ENCODE results near the gene SFSWAP.
A peak's percentile ranks its signal among the peaks of the same experiment; 100 is the strongest.

The SFSWAP gene

GRCh38 chr12:131711551-131712205, 788 bp downstream of the SFSWAP start:
- no peak overlapping the region for H3K4ac ChIP-seq (ENCODE audit: low read length)
- peak overlapping the region; percentile 87 to 99 for H3K4me3 ChIP-seq (ENCODE audit: low read length in 2 of 2)
- peak overlapping the region; percentile 24 for H4K91ac ChIP-seq (ENCODE audit: low read depth, low read length, poor library complexity)
- H3K23ac ChIP-seq (ENCODE audit: low read depth, low read length, poor library complexity): peak overlapping the region; percentile 56
- no peaks in the 10 kb centered on the region for H3K27me3 ChIP-seq (ENCODE audit: control insufficient read depth in 3 of 3, insufficient read depth in 3 of 3, low read depth in 1 of 3, low read length in 3 of 3)
- H3K27ac ChIP-seq (replicated peaks; ENCODE audit: low read length): no peak overlapping the region
- peaks cover 9 to 11% of the 10 kb centered on the region in 2 donors for H3K4me1 ChIP-seq (ENCODE audit: control insufficient read depth in 2 of 2, insufficient read depth in 1 of 2, low read depth in 1 of 2, low read length in 2 of 2)
- H4K8ac ChIP-seq (ENCODE audit: low read depth, low read length): peak overlapping the region; percentile 99
- peaks cover 0 to 11% of the 10 kb centered on the region in 2 donors for H3K9me3 ChIP-seq (replicated peaks in 1 of 2; ENCODE audit: control insufficient read depth in 2 of 2, insufficient read depth in 1 of 2, low read depth in 1 of 2, low read length in 2 of 2)
- no peak overlapping the region for H2BK15ac ChIP-seq (ENCODE audit: low read length)
- H2AK5ac ChIP-seq (ENCODE audit: low read depth, low read length): peak overlapping the region; percentile 90
- no peak for DNase-seq (ENCODE audit: low spot score)
- H3K36me3 ChIP-seq (replicated peaks in 1 of 2; ENCODE audit: control insufficient read depth in 2 of 2, insufficient read depth in 2 of 2, low read length in 2 of 2): peaks cover 16 to 37% of the 10 kb centered on the region in 2 donors
- H2AFZ ChIP-seq (ENCODE audit: low read length): peak overlapping the region; percentile 96
- H2BK120ac ChIP-seq (ENCODE audit: low read depth, low read length): no peak overlapping the region
- H3K79me1 ChIP-seq (ENCODE audit: low read depth, low read length): peaks cover 6% of the 10 kb centered on the region
- no peak overlapping the region for H2BK12ac ChIP-seq (ENCODE audit: low read length)
- H3K14ac ChIP-seq (ENCODE audit: low read length): no peak overlapping the region
- H3K9ac ChIP-seq (ENCODE audit: low read depth, low read length, poor library complexity): peak overlapping the region; percentile 95
- WGBS, 2 donors (ENCODE audit: extremely low coverage in 2 of 2, insufficient read length in 2 of 2, insufficient replicate concordance in 1 of 2): no CpG with 5 or more reads among the region's 37 CpGs
- no peak overlapping the region for H2BK5ac ChIP-seq (ENCODE audit: low read length)
- peak overlapping the region; percentile 97 for H3K4me2 ChIP-seq (ENCODE audit: insufficient read depth, low read length, poor library complexity, severe bottlenecking)
- peak overlapping the region; percentile 30 for H3K18ac ChIP-seq (ENCODE audit: low read length)

GRCh38 chr12:131713349-131713748, 2.5 kb downstream of the SFSWAP start:
- DNase-seq (ENCODE audit: low spot score): no peak
- no peak overlapping the region for H2AFZ ChIP-seq (ENCODE audit: low read length)

DNA sequence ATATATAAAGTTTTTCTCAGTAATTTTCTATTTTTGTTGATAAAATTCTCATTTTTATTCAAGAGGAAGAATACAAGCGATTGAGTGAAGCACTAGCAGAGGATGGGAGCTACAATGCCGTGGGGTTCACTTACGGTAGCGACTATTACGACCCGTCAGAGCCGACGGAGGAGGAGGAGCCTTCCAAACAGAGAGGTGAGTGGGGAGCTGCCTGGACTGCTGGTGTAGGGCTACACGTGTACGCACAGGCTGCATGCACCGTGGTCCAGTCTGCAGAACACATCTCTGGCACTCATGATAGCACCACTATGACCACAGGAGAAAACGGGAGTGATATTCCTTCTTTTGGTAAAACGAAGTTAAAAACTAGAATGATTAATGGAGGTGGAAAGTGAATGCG, 3.9 kb downstream of the SFSWAP start:
- H3K79me1 ChIP-seq (ENCODE audit: low read depth, low read length): peaks cover 6% of the 10 kb centered on the region
- peaks cover 0 to 2% of the 10 kb centered on the region in 2 donors for H3K9me3 ChIP-seq (replicated peaks in 1 of 2; ENCODE audit: control insufficient read depth in 2 of 2, insufficient read depth in 1 of 2, low read depth in 1 of 2, low read length in 2 of 2)
- no peak overlapping the region for H3K27ac ChIP-seq (replicated peaks; ENCODE audit: low read length)
- no peak overlapping the region for H3K14ac ChIP-seq (ENCODE audit: low read length)
- no peak overlapping the region for H2AFZ ChIP-seq (ENCODE audit: low read length)
- no peak overlapping the region for H3K18ac ChIP-seq (ENCODE audit: low read length)
- H2BK120ac ChIP-seq (ENCODE audit: low read depth, low read length): no peak overlapping the region
- H3K4me2 ChIP-seq (ENCODE audit: insufficient read depth, low read length, poor library complexity, severe bottlenecking): no peak overlapping the region
- H2BK12ac ChIP-seq (ENCODE audit: low read length): no peak overlapping the region
- no peak overlapping the region for H3K23ac ChIP-seq (ENCODE audit: low read depth, low read length, poor library complexity)
- H3K4me1 ChIP-seq (ENCODE audit: control insufficient read depth in 2 of 2, insufficient read depth in 1 of 2, low read depth in 1 of 2, low read length in 2 of 2): peaks cover 9 to 11% of the 10 kb centered on the region in 2 donors
- peaks cover 25 to 68% of the 10 kb centered on the region in 2 donors for H3K36me3 ChIP-seq (replicated peaks in 1 of 2; ENCODE audit: control insufficient read depth in 2 of 2, insufficient read depth in 2 of 2, low read length in 2 of 2)
- no peak overlapping the region for H3K9ac ChIP-seq (ENCODE audit: low read depth, low read length, poor library complexity)
- no peak overlapping the region for H4K8ac ChIP-seq (ENCODE audit: low read depth, low read length)
- no peak for DNase-seq (ENCODE audit: low spot score)
- H3K4me3 ChIP-seq (ENCODE audit: low read length in 2 of 2): no peak overlapping the region
- 100% methylated on average over 2 of the region's 14 CpGs for WGBS, 2 donors (ENCODE audit: extremely low coverage in 2 of 2, insufficient read length in 2 of 2, insufficient replicate concordance in 1 of 2)
- H3K4ac ChIP-seq (ENCODE audit: low read length): no peak overlapping the region
- H4K91ac ChIP-seq (ENCODE audit: low read depth, low read length, poor library complexity): no peak overlapping the region
- H3K27me3 ChIP-seq (ENCODE audit: control insufficient read depth in 3 of 3, insufficient read depth in 3 of 3, low read depth in 1 of 3, low read length in 3 of 3): no peaks in the 10 kb centered on the region
- no peak overlapping the region for H2AK5ac ChIP-seq (ENCODE audit: low read depth, low read length)
- H2BK15ac ChIP-seq (ENCODE audit: low read length): no peak overlapping the region
- H2BK5ac ChIP-seq (ENCODE audit: low read length): no peak overlapping the region

More at GRCh38 chr12:131713349-131713748, 2.5 kb downstream of the SFSWAP start:
- whole genome bisulfite sequencing, 2 donors (ENCODE audit: extremely low coverage in 2 of 2, insufficient read length in 2 of 2, insufficient replicate concordance in 1 of 2): 100% methylated on average over 4 of the region's 8 CpGs; no CpG with 5 or more reads in 1 of the 2 donors
- Histone ChIP-seq H3K23ac (ENCODE audit: low read depth, low read length, poor library complexity) (no peak overlapping the region), H3K79me1 (ENCODE audit: low read depth, low read length) (peaks cover 6% of the 10 kb centered on the region), H2BK120ac (ENCODE audit: low read depth, low read length) (no peak overlapping the region), H4K8ac (ENCODE audit: low read depth, low read length) (no peak overlapping the region), H3K36me3 (replicated peaks in 1 of 2; ENCODE audit: control insufficient read depth in 2 of 2, insufficient read depth in 2 of 2, low read length in 2 of 2) (peaks cover 16 to 54% of the 10 kb centered on the region in 2 donors), H3K4ac (ENCODE audit: low read length) (no peak overlapping the region), H3K4me1 (ENCODE audit: control insufficient read depth in 2 of 2, insufficient read depth in 1 of 2, low read depth in 1 of 2, low read length in 2 of 2) (peaks cover 9 to 11% of the 10 kb centered on the region in 2 donors), H3K18ac (ENCODE audit: low read length) (no peak overlapping the region), H3K27me3 (ENCODE audit: control insufficient read depth in 3 of 3, insufficient read depth in 3 of 3, low read depth in 1 of 3, low read length in 3 of 3) (no peaks in the 10 kb centered on the region), H3K14ac (ENCODE audit: low read length) (no peak overlapping the region), H3K27ac (replicated peaks; ENCODE audit: low read length) (no peak overlapping the region), H2BK15ac (ENCODE audit: low read length) (no peak overlapping the region), H2BK5ac (ENCODE audit: low read length) (no peak overlapping the region), H3K4me2 (ENCODE audit: insufficient read depth, low read length, poor library complexity, severe bottlenecking) (no peak overlapping the region), H2AK5ac (ENCODE audit: low read depth, low read length) (no peak overlapping the region), H2BK12ac (ENCODE audit: low read length) (no peak overlapping the region), H4K91ac (ENCODE audit: low read depth, low read length, poor library complexity) (no peak overlapping the region), H3K9ac (ENCODE audit: low read depth, low read length, poor library complexity) (no peak overlapping the region), H3K4me3 (ENCODE audit: low read length in 2 of 2) (no peak overlapping the region), H3K9me3 (replicated peaks in 1 of 2; ENCODE audit: control insufficient read depth in 2 of 2, insufficient read depth in 1 of 2, low read depth in 1 of 2, low read length in 2 of 2) (peaks cover 0 to 11% of the 10 kb centered on the region in 2 donors)

DNA sequence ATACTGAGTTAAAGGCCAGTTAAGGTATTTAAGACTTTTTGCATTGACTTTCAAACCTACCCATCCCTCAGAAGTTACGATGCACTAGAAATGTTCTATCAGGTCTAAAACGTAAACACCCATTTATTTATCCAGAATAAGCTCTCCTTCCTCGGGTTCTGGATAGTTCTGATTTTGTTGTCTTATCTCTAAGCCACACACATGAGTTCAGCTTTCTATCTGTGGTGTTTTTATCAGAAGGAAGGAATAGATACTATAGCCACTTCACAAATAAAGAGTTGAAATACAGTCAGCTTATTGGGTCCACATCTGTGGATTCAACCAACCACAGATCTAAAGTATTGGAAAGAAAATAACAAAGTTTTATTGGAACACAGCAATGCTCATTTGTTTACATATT, 5.4 kb downstream of the SFSWAP start:
- no peak overlapping the region for H4K8ac ChIP-seq (ENCODE audit: low read depth, low read length)
- H3K27ac ChIP-seq (replicated peaks; ENCODE audit: low read length): no peak overlapping the region
- H3K23ac ChIP-seq (ENCODE audit: low read depth, low read length, poor library complexity): no peak overlapping the region
- H3K4ac ChIP-seq (ENCODE audit: low read length): no peak overlapping the region
- H2BK120ac ChIP-seq (ENCODE audit: low read depth, low read length): no peak overlapping the region
- DNase-seq (ENCODE audit: low spot score): no peak
- H2BK5ac ChIP-seq (ENCODE audit: low read length): no peak overlapping the region
- no peak overlapping the region for H2AK5ac ChIP-seq (ENCODE audit: low read depth, low read length)
- peaks cover 5% of the 10 kb centered on the region for H3K79me1 ChIP-seq (ENCODE audit: low read depth, low read length)
- H3K27me3 ChIP-seq (ENCODE audit: control insufficient read depth in 3 of 3, insufficient read depth in 3 of 3, low read depth in 1 of 3, low read length in 3 of 3): no peaks in the 10 kb centered on the region
- no peak overlapping the region for H3K9ac ChIP-seq (ENCODE audit: low read depth, low read length, poor library complexity)
- no peak overlapping the region for H3K14ac ChIP-seq (ENCODE audit: low read length)
- peaks cover 0 to 2% of the 10 kb centered on the region in 2 donors for H3K9me3 ChIP-seq (replicated peaks in 1 of 2; ENCODE audit: control insufficient read depth in 2 of 2, insufficient read depth in 1 of 2, low read depth in 1 of 2, low read length in 2 of 2)
- H3K4me1 ChIP-seq (ENCODE audit: control insufficient read depth in 2 of 2, insufficient read depth in 1 of 2, low read depth in 1 of 2, low read length in 2 of 2): peaks cover 7 to 9% of the 10 kb centered on the region in 2 donors
- H4K91ac ChIP-seq (ENCODE audit: low read depth, low read length, poor library complexity): no peak overlapping the region
- peaks cover 34 to 83% of the 10 kb centered on the region in 2 donors for H3K36me3 ChIP-seq (replicated peaks in 1 of 2; ENCODE audit: control insufficient read depth in 2 of 2, insufficient read depth in 2 of 2, low read length in 2 of 2)
- no peak overlapping the region for H3K4me3 ChIP-seq (ENCODE audit: low read length in 2 of 2)
- no peak overlapping the region for H3K18ac ChIP-seq (ENCODE audit: low read length)
- no peak overlapping the region for H2BK15ac ChIP-seq (ENCODE audit: low read length)
- no peak overlapping the region for H2BK12ac ChIP-seq (ENCODE audit: low read length)
- H3K4me2 ChIP-seq (ENCODE audit: insufficient read depth, low read length, poor library complexity, severe bottlenecking): no peak overlapping the region
- WGBS, 2 donors (ENCODE audit: extremely low coverage in 2 of 2, insufficient read length in 2 of 2, insufficient replicate concordance in 1 of 2): no CpG with 5 or more reads among the region's 3 CpGs
- no peak overlapping the region for H2AFZ ChIP-seq (ENCODE audit: low read length)

Measured in neuronal stem cell (in vitro differentiated cells).